RWPE1 (cell line): ENCODE data around the gene TMEM154.

Source experiments
- CTCF ChIA-PET: fragments of 350-600 bp; sonication (Branson Sonifier 250); formaldehyde crosslinking; extraction: SDS; loops from one replicate; lab custom pipeline; 2021; lab: Yijun Ruan, JAX
- POLR2A ChIA-PET: fragments of 400-600 bp; formaldehyde crosslinking; extraction: SDS; loops from one replicate; lab custom pipeline; 2020; ENCODE audit warnings: antibody characterized with exemption; ENCODE audit not compliant: low non-redundant PET; lab: Yijun Ruan, JAX
- DNase-seq: peaks from one replicate; pipeline ENCODE4 v3.0.0; 2012; ENCODE audit warnings: low spot score
- H3K27ac ChIP-seq: fragments of 450-650 bp; 2 replicates; pipeline ENCODE4 v1.5.1; 2017
- TF ChIP-seq, protein P1 (sequence below): fragments of 450-650 bp; conservative IDR thresholded peaks from 2 replicates; pipeline ENCODE4 v1.5.1; 2017; ENCODE audit warnings: low read depth, mild to moderate bottlenecking

The TMEM154 gene

DNA sequence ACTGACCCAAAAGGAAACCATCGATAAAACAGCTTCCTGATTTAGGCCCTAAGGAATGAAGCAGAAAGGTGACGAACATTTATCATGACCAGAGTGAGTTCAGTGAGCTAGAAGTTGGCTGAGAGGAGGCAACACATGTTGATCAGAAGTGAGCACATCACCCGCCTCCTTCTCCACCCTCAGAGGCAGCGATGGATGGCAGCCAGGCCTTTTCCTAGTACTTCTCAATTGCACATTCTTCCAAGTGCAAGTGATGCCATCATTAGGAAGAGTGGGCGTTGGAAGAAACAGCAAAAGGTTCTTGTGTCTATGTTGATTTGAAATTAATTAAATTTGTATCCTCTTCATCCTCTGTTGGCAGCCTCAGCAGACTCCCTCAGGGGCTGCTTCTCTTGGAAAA lies 51.7 kb downstream of the TMEM154 start:
- ChIA-PET POLR2A (no interaction called here), CTCF (no interaction called here)
- no peak overlapping the region for H3K27ac ChIP-seq
- DNase-seq: no peak
- TF ChIP-seq, protein P1, sequence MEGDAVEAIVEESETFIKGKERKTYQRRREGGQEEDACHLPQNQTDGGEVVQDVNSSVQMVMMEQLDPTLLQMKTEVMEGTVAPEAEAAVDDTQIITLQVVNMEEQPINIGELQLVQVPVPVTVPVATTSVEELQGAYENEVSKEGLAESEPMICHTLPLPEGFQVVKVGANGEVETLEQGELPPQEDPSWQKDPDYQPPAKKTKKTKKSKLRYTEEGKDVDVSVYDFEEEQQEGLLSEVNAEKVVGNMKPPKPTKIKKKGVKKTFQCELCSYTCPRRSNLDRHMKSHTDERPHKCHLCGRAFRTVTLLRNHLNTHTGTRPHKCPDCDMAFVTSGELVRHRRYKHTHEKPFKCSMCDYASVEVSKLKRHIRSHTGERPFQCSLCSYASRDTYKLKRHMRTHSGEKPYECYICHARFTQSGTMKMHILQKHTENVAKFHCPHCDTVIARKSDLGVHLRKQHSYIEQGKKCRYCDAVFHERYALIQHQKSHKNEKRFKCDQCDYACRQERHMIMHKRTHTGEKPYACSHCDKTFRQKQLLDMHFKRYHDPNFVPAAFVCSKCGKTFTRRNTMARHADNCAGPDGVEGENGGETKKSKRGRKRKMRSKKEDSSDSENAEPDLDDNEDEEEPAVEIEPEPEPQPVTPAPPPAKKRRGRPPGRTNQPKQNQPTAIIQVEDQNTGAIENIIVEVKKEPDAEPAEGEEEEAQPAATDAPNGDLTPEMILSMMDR: no peak

DNA sequence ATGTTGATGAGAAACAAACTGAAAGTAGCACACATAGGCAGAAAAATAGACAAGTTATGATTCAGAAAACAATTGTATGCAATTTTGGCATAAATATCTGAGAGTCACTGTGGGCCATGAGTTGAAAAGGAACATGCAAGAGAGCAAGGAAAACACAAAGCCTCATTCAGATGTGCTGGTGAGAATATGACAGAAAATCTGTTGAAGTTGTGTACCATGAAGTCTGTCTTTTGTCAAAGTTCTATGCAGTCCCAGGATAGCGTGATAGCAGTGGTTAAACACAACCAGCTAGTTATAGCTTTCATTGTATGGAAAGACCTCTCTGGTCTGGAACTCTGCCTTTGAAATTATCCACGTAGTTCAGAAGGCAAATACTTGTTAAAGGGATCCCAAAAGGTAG lies 53.0 kb downstream of the TMEM154 start:
- DNase-seq: no peak
- H3K27ac ChIP-seq: no peak overlapping the region
- CTCF ChIA-PET: interaction anchor here (1.0 kb wide), 1 partner anchor 13 kb away, joined by 3 read pairs; no protein-coding TSS in a partner anchor
- TF ChIP-seq, protein P1: no peak
- POLR2A ChIA-PET: no interaction called here

DNA sequence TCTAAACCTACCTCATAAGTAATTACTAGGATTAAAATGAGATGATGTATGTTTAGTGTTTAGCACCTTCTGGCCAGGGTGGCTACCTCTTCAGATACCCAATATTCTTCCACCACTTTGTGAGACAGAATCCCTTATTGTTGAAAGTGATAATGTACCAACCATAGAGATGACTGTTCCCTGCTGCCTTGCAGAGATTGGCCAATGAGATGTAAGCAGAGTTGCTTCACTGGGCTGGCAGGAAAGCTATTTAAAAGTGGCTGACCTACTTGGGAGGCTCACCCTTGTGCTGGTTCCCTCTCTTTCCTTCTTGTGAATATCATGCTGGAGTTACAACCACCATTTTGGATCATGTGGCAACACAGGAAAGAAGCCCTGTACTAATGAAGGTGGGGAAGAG lies 58.9 kb downstream of the TMEM154 start:
- DNase-seq: no peak
- POLR2A ChIA-PET: no interaction called here
- H3K27ac ChIP-seq: no peak overlapping the region
- TF ChIP-seq, protein P1: no peak
- CTCF ChIA-PET: no interaction called here

DNA sequence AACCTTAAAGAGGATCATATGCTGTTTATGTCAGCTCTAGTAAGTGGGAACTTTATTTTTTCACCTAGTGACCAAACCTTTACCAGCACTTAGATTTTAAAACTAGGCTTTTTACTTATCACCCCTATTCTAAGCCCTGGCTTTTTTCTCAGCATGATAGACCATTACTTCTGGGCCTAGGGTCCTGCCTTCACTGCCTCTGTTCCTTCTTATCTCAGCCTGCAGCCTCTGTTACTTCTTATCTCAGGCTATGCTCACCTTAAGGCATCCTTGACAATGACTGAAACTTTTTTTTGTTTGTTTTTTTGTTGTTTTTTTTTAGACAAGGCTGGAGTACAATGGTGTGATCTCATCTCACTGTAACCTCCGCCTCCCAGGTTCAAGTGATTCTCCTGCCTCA lies 59.6 kb downstream of the TMEM154 start:
- ChIA-PET POLR2A (no interaction called here), CTCF (no interaction called here)
- H3K27ac ChIP-seq: no peak overlapping the region
- DNase-seq: no peak
- TF ChIP-seq, protein P1: no peak

DNA sequence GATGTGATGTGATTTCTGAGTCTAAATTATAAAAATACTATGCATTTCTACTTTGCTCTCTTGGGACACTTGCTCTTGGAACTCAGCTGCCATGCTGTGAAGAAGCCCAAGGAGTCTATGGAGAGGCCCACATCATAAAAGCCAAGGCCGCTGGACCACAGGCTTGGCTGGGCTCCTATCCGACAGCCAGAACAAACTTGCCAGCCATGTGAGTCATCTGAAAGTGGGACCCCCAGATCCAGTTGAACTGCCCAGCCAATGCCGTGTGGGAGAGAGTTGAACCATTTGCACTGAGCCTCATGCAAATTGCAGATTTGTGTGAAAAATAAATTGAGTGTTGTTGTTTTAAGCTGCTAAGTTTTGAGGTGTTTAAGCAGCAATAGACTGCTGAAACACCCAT lies 60.2 kb downstream of the TMEM154 start:
- H3K27ac ChIP-seq: no peak overlapping the region
- DNase-seq: no peak
- POLR2A ChIA-PET: no interaction called here
- TF ChIP-seq, protein P1: no peak
- CTCF ChIA-PET: interaction anchor here (0.5 to 0.6 kb wide), 2 partner anchors 87 to 149 kb away, joined by 3 read pairs; no protein-coding TSS in a partner anchor

DNA sequence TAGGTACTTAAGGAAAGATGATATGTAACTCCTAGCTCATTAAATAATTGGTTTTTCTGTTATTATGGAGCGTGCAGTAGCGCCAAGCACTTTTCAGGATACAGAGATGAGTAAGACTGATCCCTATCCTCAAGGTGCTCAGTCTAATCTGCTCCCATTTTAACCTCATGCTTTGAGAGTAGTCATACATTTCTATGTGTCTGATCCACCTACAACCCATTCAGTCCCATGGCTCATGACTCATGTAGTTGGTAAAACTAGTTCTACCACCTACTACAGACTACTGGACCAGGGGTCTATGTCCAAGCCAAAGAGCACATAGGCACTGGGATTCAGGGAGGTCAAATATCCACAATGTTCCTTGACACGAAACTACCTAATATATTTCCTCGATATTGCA lies 60.8 kb downstream of the TMEM154 start:
- ChIA-PET POLR2A (no interaction called here), CTCF (no interaction called here)
- TF ChIP-seq, protein P1: no peak
- DNase-seq: peak; percentile 83
- H3K27ac ChIP-seq: no peak overlapping the region
